ENCODE results near the gene COQ8A.

COQ8A gene

DNA sequence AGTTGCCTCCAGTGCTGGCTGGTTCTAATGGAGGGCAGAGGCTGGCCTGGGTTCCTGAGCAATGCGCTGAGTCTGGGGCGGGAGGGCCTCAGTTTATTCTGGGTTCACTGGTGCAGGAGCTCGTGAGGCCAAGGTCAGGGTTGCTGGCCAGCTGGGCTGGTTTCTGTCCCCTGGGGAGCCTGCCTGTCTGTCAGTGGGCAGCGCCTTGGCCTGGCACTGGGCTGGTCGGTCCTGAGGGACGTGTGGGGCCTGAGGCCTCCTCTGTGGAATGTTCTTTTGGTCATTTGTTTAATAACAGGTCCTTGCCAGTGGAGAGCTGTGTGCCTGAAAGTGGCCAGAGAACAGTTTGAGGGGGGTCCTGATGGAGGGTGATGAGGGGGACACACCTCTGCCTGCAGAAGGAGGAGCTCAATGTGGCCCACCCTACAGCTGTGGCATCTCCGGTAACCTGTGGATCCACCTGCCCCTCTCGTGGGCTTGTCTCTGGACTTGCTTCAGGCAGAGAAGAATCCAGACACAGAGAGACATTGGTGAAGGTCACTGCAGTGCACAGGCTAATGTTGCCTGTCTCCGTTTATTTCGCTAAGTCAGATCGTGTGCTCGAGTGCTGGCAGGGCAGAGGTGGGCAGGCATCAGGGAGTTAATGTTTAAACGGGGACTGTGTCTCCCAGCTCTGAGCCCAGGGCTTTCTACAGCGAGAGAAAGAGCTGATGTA is 34.6 kb downstream of the COQ8A start:
- DNase-seq = no peak

GRCh38 chr1:226975259-226976250 is 35.5 kb downstream of the COQ8A start:
- DNase-seq = no peak

- no peak for DNase-seq
Measured at GRCh38 chr1:226976276-226976977, 36.3 kb downstream of the COQ8A start.

- no peak for DNase-seq
Measured at GRCh38 chr1:226976978-226977642, 37.0 kb downstream of the COQ8A start.

- no peak for DNase-seq
Measured at GRCh38 chr1:226977643-226978431, 37.7 kb downstream of the COQ8A start.

GRCh38 chr1:226978432-226979114 is 38.5 kb downstream of the COQ8A start:
- DNase-seq = no peak

GRCh38 chr1:226979115-226979516 is 39.0 kb downstream of the COQ8A start:
- DNase-seq = no peak

- DNase-seq = no peak
Measured at GRCh38 chr1:226979517-226980121, 39.5 kb downstream of the COQ8A start.

- no peak for DNase-seq
Measured at GRCh38 chr1:226980122-226980560, 40.0 kb downstream of the COQ8A start.

DNA sequence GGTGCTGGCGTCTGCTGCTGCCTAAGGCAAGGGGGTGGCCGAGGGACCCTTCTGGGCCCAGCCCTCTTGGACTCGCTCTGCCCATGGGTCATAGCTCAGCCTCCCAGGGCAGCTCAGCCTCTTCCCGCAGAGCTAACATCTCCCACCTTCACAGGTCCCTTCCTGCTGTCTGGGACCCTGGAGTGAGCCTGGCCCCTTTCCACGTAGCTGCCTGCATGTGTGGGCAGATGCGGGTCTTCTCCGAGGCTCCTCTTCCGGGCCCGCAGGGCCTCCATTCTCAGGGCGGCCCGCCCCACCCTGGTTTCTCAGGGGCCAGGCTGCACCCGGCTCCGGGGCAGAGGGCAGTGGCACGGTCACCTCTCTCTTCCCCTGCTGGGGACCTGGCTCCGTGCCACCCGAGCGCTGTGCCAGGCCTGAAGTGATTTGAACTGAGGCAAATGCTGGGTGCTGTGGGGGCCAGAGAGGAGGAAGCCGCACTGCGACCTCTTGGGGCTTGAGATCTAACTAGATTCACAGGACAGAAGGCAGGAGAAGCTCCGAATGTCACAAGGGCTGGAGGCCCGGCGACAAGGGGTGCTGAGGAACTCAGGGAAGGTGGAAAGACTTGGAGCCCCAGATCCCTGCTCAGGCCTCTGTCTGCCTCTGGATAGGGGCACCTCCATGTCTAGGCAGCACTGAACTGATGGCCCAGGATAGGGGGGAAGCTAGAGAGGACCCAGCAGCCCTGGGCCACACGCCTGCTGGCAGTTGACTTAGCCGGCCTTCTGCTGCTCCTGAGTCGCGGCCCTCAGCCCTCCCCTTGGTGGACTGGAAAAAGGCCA is 40.7 kb downstream of the COQ8A start:
- no peak for DNase-seq

- no peak for DNase-seq
Measured at GRCh38 chr1:226981386-226981817, 41.3 kb downstream of the COQ8A start.

- DNase-seq = no peak
Measured at GRCh38 chr1:226981838-226982237, 41.7 kb downstream of the COQ8A start.

- no peak for DNase-seq
Measured at GRCh38 chr1:226982451-226983177, 42.5 kb downstream of the COQ8A start.

DNA sequence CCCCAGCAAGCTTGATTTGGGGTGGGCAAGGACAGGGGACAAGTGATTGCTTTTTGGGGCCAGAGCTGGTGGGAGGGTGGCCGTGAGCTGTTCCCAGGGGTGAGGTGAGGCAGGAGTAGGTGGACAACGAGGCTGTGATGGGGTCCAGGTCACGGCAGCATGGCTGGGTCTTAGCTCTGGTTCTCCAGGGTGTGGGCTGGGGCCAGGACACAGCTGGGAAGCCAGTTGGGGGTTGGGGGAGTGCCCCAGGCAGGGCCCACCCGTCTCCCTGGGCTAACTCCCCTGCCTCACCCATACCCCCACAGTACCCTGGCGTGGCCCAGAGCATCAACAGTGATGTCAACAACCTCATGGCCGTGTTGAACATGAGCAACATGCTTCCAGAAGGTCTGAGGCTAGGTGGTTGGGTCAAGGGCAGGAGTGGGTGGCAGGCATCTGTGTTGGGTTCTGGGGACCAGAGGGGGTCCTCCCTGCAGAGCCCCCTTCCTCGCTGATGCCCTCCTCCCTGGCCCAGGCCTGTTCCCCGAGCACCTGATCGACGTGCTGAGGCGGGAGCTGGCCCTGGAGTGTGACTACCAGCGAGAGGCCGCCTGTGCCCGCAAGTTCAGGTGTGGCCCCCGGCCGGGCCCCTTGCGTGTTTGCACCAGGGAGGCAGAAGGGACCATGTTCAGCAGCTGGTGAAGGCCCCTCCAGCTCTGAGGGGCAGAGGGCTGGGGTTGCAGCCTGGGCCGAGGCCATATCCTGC is 43.3 kb downstream of the COQ8A start:
- no peak for DNase-seq

GRCh38 chr1:226983992-226984364 is 43.9 kb downstream of the COQ8A start:
- DNase-seq = no peak

DNA sequence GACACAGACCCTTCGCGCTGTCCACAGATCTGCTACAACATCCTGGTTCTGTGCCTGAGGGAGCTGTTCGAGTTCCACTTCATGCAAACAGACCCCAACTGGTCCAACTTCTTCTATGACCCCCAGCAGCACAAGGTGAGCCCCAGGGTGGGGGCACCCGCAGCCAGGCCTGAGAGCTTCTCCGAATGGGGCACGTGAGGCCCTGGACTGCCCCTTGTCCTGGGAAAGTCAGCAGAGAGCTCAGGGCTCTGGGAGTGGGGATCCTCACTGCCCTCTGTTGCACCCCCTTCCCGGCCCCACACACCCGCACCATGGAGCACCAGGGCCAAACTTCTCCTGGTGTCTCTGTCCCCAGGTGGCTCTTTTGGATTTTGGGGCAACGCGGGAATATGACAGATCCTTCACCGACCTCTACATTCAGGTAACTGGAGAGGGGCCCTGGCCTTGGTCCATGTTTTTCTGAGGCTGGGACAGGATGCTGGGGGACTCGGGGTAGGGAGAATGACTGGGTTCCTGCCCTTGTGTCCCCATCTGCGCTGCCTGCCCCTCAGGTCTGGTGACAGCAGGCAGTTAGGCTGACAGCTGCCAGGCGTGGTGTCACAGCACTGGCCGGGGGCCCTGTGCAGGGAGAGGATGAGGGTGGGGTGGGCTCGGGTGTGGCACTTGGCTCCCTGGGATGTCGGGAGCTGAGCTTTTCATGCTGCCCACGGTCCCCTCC is 44.6 kb downstream of the COQ8A start:
- no peak for DNase-seq

GRCh38 chr1:226985239-226985838 is 45.2 kb downstream of the COQ8A start:
- no peak for DNase-seq

Measured in CD4-positive, alpha-beta T cell treated with Interleukin-6 for 4 hours (primary cell).